OCI-LY3 (cell line): ENCODE measurements around the gene DOCK8.

Experiments used
- H2AFZ ChIP-seq: fragments of 200-600, 300-600 bp; shearing (Covaris generic); 2 replicates; pipeline ENCODE4 v1.6.0; 2014; ENCODE audit warnings: antibody characterized with exemption, low read depth, low read length
- H3K27ac ChIP-seq: fragments of 200-600, 300-600 bp; sonication (generic); 2 replicates; pipeline ENCODE4 v1.5.1; 2014; ENCODE audit warnings: mild to moderate bottlenecking, low read length, moderate library complexity, mixed read lengths
- H3K27me3 ChIP-seq: fragments of 200-600, 300-600 bp; sonication (generic); 2 replicates; pipeline ENCODE4 v1.6.1; 2014; ENCODE audit warnings: low read depth, low read length, mixed read lengths
- H3K36me3 ChIP-seq: fragments of 200-600, 300-600 bp; sonication (generic); replicated peaks from 2 replicates; pipeline ENCODE3; 2014; ENCODE audit warnings: low read depth, low read length, mixed read lengths
- H3K4me1 ChIP-seq: fragments of 300-600, 200-600 bp; sonication (generic); 2 replicates; pipeline ENCODE4 v1.6.1; 2014; ENCODE audit warnings: low read length, mixed read lengths
- H3K4me2 ChIP-seq: fragments of 200-600, 300-600 bp; sonication (generic); 2 replicates; pipeline ENCODE4 v1.6.1; 2014; ENCODE audit warnings: low read length, mixed read lengths
- H3K4me3 ChIP-seq: fragments of 300-600, 200-600 bp; sonication (generic); 2 replicates; pipeline ENCODE4 v1.5.1; 2014; ENCODE audit warnings: antibody characterized with exemption, mild to moderate bottlenecking, low read length, moderate library complexity
- H3K79me2 ChIP-seq: fragments of 300-600, 200-600 bp; shearing (Covaris generic); 2 replicates; pipeline ENCODE4 v1.6.1; 2014; ENCODE audit warnings: mild to moderate bottlenecking, low read length, mixed read lengths
- H3K9ac ChIP-seq: fragments of 300-600, 200-600 bp; shearing (Covaris generic); 2 replicates; pipeline ENCODE4 v1.6.0; 2014; ENCODE audit warnings: mild to moderate bottlenecking, low read length, moderate library complexity
- H3K9me3 ChIP-seq: fragments of 200-600, 300-600 bp; shearing (Covaris generic); 2 replicates; pipeline ENCODE4 v1.6.1; 2014; ENCODE audit warnings: low read length, mixed read lengths; ENCODE audit not compliant: insufficient read depth
- H4K20me1 ChIP-seq: fragments of 200-600, 300-600 bp; sonication (generic); 2 replicates; pipeline ENCODE4 v1.6.1; 2016; ENCODE audit warnings: low read length, mixed read lengths; ENCODE audit not compliant: insufficient read depth
- CTCF ChIP-seq: fragments of 200-600, 300-600 bp; sonication (generic); IDR thresholded peaks from 2 replicates; pipeline ENCODE4 v1.5.1; 2014; ENCODE audit warnings: antibody characterized with exemption, low read length, low read depth
- EZH2phosphoT487 ChIP-seq: fragments of 200-600 bp; shearing (Covaris generic); IDR thresholded peaks from 2 replicates; pipeline ENCODE4 v1.6.1; 2018; ENCODE audit warnings: antibody characterized with exemption, mixed run types, low read depth

Gene DOCK8

DNA sequence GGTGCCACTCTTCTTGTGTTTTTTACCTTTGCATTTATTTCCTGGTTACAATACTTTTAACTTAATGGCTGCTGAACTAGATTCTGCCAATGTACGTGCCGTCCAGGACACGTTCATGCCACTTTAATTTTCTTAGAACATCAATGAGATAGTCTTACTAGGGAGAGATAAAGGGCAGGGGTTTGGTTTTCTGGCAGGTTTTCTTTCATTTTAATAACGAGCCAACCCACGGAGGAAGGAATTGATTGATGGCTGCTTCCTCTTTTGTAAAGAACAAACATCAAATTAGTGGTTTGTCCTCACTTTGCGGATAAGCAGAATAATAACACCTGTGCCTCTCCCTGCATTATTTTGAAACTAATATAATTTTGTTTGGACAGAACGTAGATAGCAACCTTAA lies 135.7 kb downstream of the DOCK8 start:
- H3K4me1 ChIP-seq, result no peaks in the 10 kb centered on the region
- no peak for TF ChIP-seq CTCF
- no peak for TF ChIP-seq EZH2phosphoT487
- H3K27me3 ChIP-seq, result no peaks in the 10 kb centered on the region
- H4K20me1 ChIP-seq, result no peaks in the 10 kb centered on the region
- H3K4me2 ChIP-seq, result no peak overlapping the region
- H3K36me3 ChIP-seq, result peaks cover 7% of the 10 kb centered on the region
- no peak overlapping the region for H2AFZ ChIP-seq
- no peaks in the 10 kb centered on the region for H3K79me2 ChIP-seq
- H3K9ac ChIP-seq, result no peak overlapping the region
- H3K4me3 ChIP-seq, result no peak overlapping the region
- H3K27ac ChIP-seq, result no peak overlapping the region
- H3K9me3 ChIP-seq, result no peaks in the 10 kb centered on the region

DNA sequence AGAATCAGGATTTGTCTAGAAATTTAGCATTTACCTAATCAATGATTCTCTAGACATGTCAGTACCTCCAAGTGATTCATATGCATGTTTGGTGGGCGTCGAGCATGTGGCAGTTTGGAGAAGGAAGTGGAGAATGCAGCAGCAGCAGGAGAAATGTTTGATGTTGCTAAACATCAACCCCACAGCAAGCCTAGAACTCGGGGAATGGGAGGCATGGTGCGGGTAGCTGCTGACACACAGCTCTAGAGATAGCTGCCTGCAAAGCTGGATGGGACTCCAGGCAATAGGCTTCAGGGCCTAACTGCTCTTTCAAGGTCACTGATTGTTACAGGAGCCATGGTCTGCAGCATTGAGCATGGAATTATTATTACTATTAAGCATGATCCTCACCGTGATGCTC lies 137.3 kb downstream of the DOCK8 start:
- no peaks in the 10 kb centered on the region for H3K27me3 ChIP-seq
- H3K4me2 ChIP-seq, result no peak overlapping the region
- no peaks in the 10 kb centered on the region for H4K20me1 ChIP-seq
- H3K36me3 ChIP-seq, result peaks cover 7% of the 10 kb centered on the region
- no peak overlapping the region for H3K9ac ChIP-seq
- H3K79me2 ChIP-seq, result no peaks in the 10 kb centered on the region
- H2AFZ ChIP-seq, result no peak overlapping the region
- no peak overlapping the region for H3K27ac ChIP-seq
- H3K4me3 ChIP-seq, result no peak overlapping the region
- no peaks in the 10 kb centered on the region for H3K4me1 ChIP-seq
- TF ChIP-seq CTCF (no peak), EZH2phosphoT487 (no peak)
- no peaks in the 10 kb centered on the region for H3K9me3 ChIP-seq

DNA sequence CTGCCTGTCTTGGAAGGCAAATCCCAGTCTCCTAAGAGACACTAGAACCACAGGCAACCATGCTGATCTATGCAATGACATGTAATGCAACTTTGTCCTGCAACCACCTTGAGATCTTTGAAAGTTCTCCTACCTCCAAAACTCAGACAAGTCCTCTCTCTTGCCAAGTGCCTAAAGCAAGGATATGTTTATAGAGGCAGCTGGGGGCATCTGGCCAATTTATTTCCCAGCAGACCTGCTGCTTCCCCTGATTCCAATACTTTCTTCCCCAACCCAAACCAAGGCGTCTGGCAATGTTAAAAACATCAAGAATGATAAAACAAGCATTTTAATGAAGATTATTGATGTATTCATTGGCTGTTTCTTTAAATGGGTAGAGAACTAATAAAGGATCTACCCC lies 138.4 kb downstream of the DOCK8 start:
- H4K20me1 ChIP-seq, result no peaks in the 10 kb centered on the region
- peaks cover 7% of the 10 kb centered on the region for H3K36me3 ChIP-seq
- H3K79me2 ChIP-seq, result no peaks in the 10 kb centered on the region
- H2AFZ ChIP-seq, result no peak overlapping the region
- H3K4me3 ChIP-seq, result no peak overlapping the region
- H3K4me1 ChIP-seq, result no peaks in the 10 kb centered on the region
- H3K9ac ChIP-seq, result no peak overlapping the region
- TF ChIP-seq CTCF (no peak), EZH2phosphoT487 (no peak)
- H3K9me3 ChIP-seq, result no peaks in the 10 kb centered on the region
- H3K27me3 ChIP-seq, result no peaks in the 10 kb centered on the region
- H3K27ac ChIP-seq, result no peak overlapping the region
- H3K4me2 ChIP-seq, result no peak overlapping the region

DNA sequence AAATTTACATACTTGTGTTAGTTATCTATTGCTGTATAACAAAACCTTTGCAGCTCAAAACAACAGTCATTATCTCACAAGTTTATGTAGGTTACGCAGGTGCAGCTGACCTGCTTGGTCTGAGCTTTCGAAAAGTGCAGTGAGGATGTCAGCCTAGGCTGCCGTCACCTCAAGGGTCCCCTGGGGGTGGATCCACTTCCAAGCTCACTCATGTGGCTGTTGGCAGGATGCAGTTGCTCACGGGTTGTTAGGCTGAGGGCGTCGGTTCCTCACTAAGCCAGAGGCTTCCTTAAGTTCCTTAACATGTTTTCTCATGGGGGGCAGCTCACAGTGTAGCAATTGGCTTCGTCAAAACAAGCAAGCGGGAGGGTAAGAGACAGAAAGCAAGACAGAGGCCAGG lies 139.8 kb downstream of the DOCK8 start:
- no peak overlapping the region for H3K27ac ChIP-seq
- no peaks in the 10 kb centered on the region for H3K9me3 ChIP-seq
- H3K4me1 ChIP-seq, result no peaks in the 10 kb centered on the region
- H3K27me3 ChIP-seq, result no peaks in the 10 kb centered on the region
- no peak overlapping the region for H3K4me2 ChIP-seq
- H3K4me3 ChIP-seq, result no peak overlapping the region
- H3K36me3 ChIP-seq, result peaks cover 4% of the 10 kb centered on the region
- no peak overlapping the region for H3K9ac ChIP-seq
- H2AFZ ChIP-seq, result no peak overlapping the region
- H3K79me2 ChIP-seq, result no peaks in the 10 kb centered on the region
- TF ChIP-seq EZH2phosphoT487, result no peak
- no peak for TF ChIP-seq CTCF
- H4K20me1 ChIP-seq, result no peaks in the 10 kb centered on the region
